Upper lobe of right lung (tissue), 1 donor: ENCODE data around the gene RCCD1. TPM values are rescaled to one million over a fixed set of nuclear protein-coding genes. Genes with fewer than 3 reads are reported as not detected.
"Not testable (repeated sequence)": the region's sequence is repeated elsewhere in the genome, so short reads cannot be mapped to it uniquely, and the experiment has no call there.

Experiments
- ATAC-seq: fragments of 200-7000 bp; cut with Tn5 transposase; one replicate; pipeline ENCODE4 v1.9.1; 2020; ENCODE audit warnings: mild to moderate bottlenecking, moderate library complexity
- DNase-seq: peaks from one replicate; pipeline ENCODE4 v3.0.0-alpha.2; 2020
- H3K27ac ChIP-seq: fragments of 200-600 bp; one replicate; pipeline ENCODE4 v1.8.0; 2022
- H3K27me3 ChIP-seq: fragments of 200-600 bp; one replicate; pipeline ENCODE4 v1.8.0; 2022; ENCODE audit warnings: mild to moderate bottlenecking
- H3K36me3 ChIP-seq: fragments of 200-600 bp; one replicate; pipeline ENCODE4 v1.8.0; 2022
- H3K4me1 ChIP-seq: fragments of 200-600 bp; one replicate; pipeline ENCODE4 v1.8.0; 2022
- H3K4me3 ChIP-seq: fragments of 200-600 bp; one replicate; pipeline ENCODE4 v1.8.0; 2022; ENCODE audit warnings: mild to moderate bottlenecking
- H3K9me3 ChIP-seq: fragments of 200-600 bp; one replicate; pipeline ENCODE4 v1.8.0; 2022
- intact Hi-C: fragments of 100-400 bp; cut with DNase I; formaldehyde crosslinking; loops from one replicate; pipeline ENCODE4 v1.11.0; 2022
- total RNA-seq: library from RNA; stranded (reverse); fragmentation: NEBNext Ultra II Directional; extraction: Animal tissue kit (Norgen Biotek cat#: 25700); gene quantifications from one replicate; pipeline ENCODE4 v1.2.1, GENCODE V29; 2021
- TF ChIP-seq, protein P1 (sequence below): fragments of 200-600 bp; IDR thresholded peaks from one replicate; pipeline ENCODE4 v1.8.0; 2022; ENCODE audit warnings: antibody characterized with exemption
- donor health status: DM: no; HTN: yes; CAD: no; lungs with severe emphysema.

RCCD1 gene
- total RNA-seq, 1 donor from 2014 or later, result 8.6 TPM

GRCh38 chr15:90924375-90924774 lies 30.3 kb upstream of the RCCD1 start:
- no peak overlapping the region for H3K27ac ChIP-seq
- intact Hi-C loops, result no loop called here
- ATAC-seq, result no peak
- H3K27me3 ChIP-seq, result no peaks in the 10 kb centered on the region
- H3K4me3 ChIP-seq, result no peak overlapping the region
- H3K4me1 ChIP-seq, result peaks cover 5% of the 10 kb centered on the region
- TF ChIP-seq, protein P1, sequence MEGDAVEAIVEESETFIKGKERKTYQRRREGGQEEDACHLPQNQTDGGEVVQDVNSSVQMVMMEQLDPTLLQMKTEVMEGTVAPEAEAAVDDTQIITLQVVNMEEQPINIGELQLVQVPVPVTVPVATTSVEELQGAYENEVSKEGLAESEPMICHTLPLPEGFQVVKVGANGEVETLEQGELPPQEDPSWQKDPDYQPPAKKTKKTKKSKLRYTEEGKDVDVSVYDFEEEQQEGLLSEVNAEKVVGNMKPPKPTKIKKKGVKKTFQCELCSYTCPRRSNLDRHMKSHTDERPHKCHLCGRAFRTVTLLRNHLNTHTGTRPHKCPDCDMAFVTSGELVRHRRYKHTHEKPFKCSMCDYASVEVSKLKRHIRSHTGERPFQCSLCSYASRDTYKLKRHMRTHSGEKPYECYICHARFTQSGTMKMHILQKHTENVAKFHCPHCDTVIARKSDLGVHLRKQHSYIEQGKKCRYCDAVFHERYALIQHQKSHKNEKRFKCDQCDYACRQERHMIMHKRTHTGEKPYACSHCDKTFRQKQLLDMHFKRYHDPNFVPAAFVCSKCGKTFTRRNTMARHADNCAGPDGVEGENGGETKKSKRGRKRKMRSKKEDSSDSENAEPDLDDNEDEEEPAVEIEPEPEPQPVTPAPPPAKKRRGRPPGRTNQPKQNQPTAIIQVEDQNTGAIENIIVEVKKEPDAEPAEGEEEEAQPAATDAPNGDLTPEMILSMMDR, result no peak
- H3K36me3 ChIP-seq, result peaks cover 32% of the 10 kb centered on the region
- H3K9me3 ChIP-seq, result no peaks in the 10 kb centered on the region
- DNase-seq, result no peak

DNA sequence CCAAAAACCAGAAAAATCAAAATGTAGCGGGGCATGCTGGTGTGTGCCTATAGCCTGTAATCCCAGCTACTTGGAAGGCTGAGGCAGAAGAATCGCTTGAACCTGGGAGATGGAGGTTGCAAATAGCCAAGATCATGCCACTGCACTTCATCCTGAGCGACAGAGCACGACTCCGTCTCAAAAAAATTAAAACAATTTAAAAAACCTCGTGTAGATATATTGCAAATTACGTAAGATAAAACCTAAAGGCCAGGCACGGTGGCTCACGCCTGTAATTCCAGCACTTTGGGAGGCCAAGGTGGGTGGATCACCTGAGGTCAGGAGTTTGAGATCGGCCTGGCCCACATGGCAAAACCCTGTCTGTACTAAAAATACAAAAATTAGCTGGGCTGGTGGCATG lies 27.9 kb upstream of the RCCD1 start:
- DNase-seq, H3K27ac ChIP-seq, intact Hi-C loops, H3K27me3 ChIP-seq, H3K9me3 ChIP-seq, H3K4me3 ChIP-seq, H3K36me3 ChIP-seq, ATAC-seq: not testable (repeated sequence)
- H3K4me1 ChIP-seq, result peaks cover 20% of the 10 kb centered on the region

GRCh38 chr15:90928106-90928505 lies 26.6 kb upstream of the RCCD1 start:
- H3K27ac ChIP-seq, result not testable (repeated sequence)

DNA sequence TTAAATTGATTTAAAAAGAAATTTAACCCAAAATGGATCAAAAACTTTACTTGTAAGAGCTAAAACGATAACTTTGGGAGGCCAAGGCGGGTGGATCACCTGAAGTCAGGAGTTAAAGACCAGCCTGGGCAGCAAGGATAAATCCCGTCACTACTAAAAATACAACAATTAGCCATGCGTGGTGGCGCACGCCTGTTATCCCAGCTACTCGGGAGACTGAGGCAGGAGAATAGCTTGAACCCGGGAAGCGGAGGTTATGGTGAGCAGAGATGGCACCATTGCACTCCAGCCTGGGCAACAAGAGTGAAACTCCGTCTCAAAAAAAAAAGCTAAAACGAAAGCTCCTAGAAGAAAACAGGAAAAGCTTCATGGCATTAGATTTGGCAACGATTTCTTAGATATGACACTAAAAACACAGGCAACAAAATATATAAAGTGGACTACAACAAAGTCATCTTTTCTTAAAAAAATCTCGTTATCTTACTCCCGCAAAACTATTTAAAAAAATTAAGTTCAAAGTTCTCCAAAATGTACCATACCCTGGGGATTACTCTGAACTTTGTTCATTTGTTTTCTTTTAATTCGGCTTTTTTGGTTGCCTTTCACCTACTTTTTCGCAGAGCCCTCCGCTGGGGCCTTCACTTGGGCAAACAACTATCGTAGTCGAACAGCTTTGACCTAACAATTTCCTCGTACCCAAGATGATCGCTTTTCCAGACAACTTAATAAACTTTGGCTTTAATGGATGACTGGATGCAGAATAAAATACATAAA lies 25.3 kb upstream of the RCCD1 start:
- H3K4me1 ChIP-seq, result peaks cover 37% of the 10 kb centered on the region
- ATAC-seq, result no peak

More at GRCh38 chr15:90928106-90928505, 26.6 kb upstream of the RCCD1 start:
- DNase-seq, intact Hi-C loops, ATAC-seq, H3K4me3 ChIP-seq, H3K9me3 ChIP-seq, H3K27me3 ChIP-seq, H3K36me3 ChIP-seq: not testable (repeated sequence)
- H3K4me1 ChIP-seq, result peaks cover 30% of the 10 kb centered on the region

DNA sequence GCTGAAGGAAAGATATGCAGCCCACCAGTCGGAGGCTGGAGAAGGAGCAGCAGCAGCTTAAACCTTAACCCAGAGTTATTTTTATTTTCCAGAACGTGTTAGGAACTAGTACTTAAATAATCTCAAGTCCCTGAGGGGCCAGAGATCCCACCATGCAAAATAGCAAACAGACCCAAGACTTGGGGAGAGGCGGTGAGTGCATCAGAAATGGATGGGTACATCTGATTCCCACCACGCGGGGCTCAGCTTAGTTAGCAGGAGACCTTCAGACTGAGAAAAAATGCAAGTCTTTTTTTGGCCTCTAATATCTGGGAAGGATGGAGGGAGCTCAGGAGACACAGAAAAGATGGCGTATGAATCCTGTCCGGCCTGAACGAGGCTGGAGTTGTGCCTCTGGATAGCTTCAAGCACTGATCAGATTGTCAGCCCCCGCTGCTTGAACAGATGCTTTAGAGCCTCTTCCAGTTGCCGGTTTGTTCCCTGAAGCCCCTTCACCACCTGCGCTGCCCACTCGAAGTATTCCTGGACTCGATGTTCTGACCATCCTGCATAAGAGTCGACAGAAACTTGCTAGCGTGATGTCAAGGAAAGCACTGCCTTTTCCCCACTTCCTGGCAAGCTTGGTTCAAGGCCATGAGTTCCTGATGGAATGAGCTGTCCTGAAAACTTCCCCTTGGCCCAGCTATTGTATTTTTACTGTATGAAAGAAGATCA lies 23.7 kb upstream of the RCCD1 start:
- intact Hi-C loops, result no loop called here
- ATAC-seq (no peak), DNase-seq (no peak)
- Histone ChIP-seq H3K27ac (peak overlapping the region; percentile 97), H3K4me3 (peak overlapping the region; percentile 83), H3K9me3 (no peaks in the 10 kb centered on the region), H3K4me1 (peaks cover 44% of the 10 kb centered on the region), H3K27me3 (no peaks in the 10 kb centered on the region), H3K36me3 (no peaks in the 10 kb centered on the region)
- TF ChIP-seq, protein P1, result no peak

More for the DNA sequence above, 25.3 kb upstream of the RCCD1 start:
- H3K27ac ChIP-seq, result peak overlapping the region; percentile 97
- no peaks in the 10 kb centered on the region for H3K36me3 ChIP-seq
- TF ChIP-seq, protein P1, result no peak
- intact Hi-C loops, result no loop called here
- H3K4me3 ChIP-seq, result peak overlapping the region; percentile 70
- no peaks in the 10 kb centered on the region for H3K9me3 ChIP-seq
- H3K27me3 ChIP-seq, result no peaks in the 10 kb centered on the region
- no peak for DNase-seq

DNA sequence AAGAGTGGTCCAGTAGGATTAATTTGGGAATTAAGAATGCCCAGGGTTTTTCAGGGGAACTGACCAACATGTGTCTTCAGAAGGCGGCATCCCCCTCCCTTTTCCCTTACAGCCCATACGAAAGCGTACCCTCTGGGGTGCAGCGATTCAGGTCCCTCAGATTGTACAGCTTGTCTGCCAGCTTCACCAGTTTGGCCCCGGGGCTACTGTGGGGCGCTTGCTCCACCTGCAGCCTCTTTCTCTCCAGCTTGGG lies 23.2 kb upstream of the RCCD1 start:
- DNase-seq (no peak), ATAC-seq (no peak)
- no peaks in the 10 kb centered on the region for H3K27me3 ChIP-seq
- TF ChIP-seq, protein P1, result no peak
- H3K27ac ChIP-seq, result peak overlapping the region; percentile 97
- intact Hi-C loops, result no loop called here
- peak overlapping the region; percentile 83 for H3K4me3 ChIP-seq
- H3K36me3 ChIP-seq, result no peaks in the 10 kb centered on the region
- H3K4me1 ChIP-seq, result peaks cover 49% of the 10 kb centered on the region
- no peaks in the 10 kb centered on the region for H3K9me3 ChIP-seq
